Sigmoid colon (tissue), 7 donors: ENCODE data around the gene TSR3. TPM values are rescaled to one million over a fixed set of nuclear protein-coding genes. Genes with fewer than 3 reads are reported as not detected.

Experiments
- DNase-seq: peaks from one replicate; pipeline ENCODE4 v3.0.0-alpha.2; 2019
- H3K27ac ChIP-seq, 4 donors: fragments of 200-600 bp; sonication (generic); one replicate each; pipeline ENCODE4 v1.5.1; 2016 to 2019; ENCODE audit warnings: mild to moderate bottlenecking in 1 of 4
- H3K27me3 ChIP-seq, 3 donors: fragments of 200-600 bp; sonication (generic); one replicate each; pipeline ENCODE4 v1.5.1; 2019; ENCODE audit warnings: mild to moderate bottlenecking in 1 of 3
- H3K36me3 ChIP-seq, 4 donors: fragments of 200-600 bp; sonication (generic); one replicate each; pipeline ENCODE4 v1.5.1; 2016 to 2019
- H3K4me1 ChIP-seq, 4 donors: fragments of 200-600 bp; sonication (generic); one replicate each; pipeline ENCODE4 v1.5.1; 2017 to 2019
- H3K4me3 ChIP-seq, 4 donors: fragments of 200-600 bp; sonication (generic); one replicate each; pipeline ENCODE4 v1.5.1; 2017 to 2019; ENCODE audit warnings: mild to moderate bottlenecking in 2 of 4, moderate library complexity in 1 of 4
- H3K9me3 ChIP-seq, 4 donors: fragments of 200-600 bp in 3 of 4; sonication (generic) in 3 of 4; one replicate each; pipeline versions ENCODE4 v1.5.1 to v1.6.1; 2013 to 2019
- CTCF ChIP-seq, 4 experiments: fragments of 450-650 bp in 3 of 4; fragments of 200-600 bp in 1 of 4; IDR thresholded peaks; one replicate each; pipeline ENCODE4 v1.5.1; 2016 to 2019; ENCODE audit warnings: antibody characterized with exemption in 4 of 4, mild to moderate bottlenecking in 3 of 4, moderate library complexity in 2 of 4
- EP300 ChIP-seq, 4 donors: sonication (generic); formaldehyde crosslinking; IDR thresholded peaks; one replicate each; pipeline ENCODE4 v1.6.1; 2017; ENCODE audit warnings: antibody characterized with exemption in 4 of 4
- POLR2A ChIP-seq, 2 donors: fragments of 450-650 bp; IDR thresholded peaks; one replicate each; pipeline ENCODE4 v1.6.1; 2016; ENCODE audit warnings: antibody characterized with exemption in 2 of 2, mild to moderate bottlenecking in 2 of 2, moderate library complexity in 2 of 2
- POLR2AphosphoS5 ChIP-seq, 4 donors: sonication (generic); formaldehyde crosslinking; IDR thresholded peaks; one replicate each; pipeline ENCODE4 v1.6.1; 2017; ENCODE audit warnings: antibody characterized with exemption in 4 of 4
- WGBS, 2 donors: extraction: QIAGEN DNeasy Blood & Tissue Kit; methylation state at CpG; one replicate each; pipeline ENCODE4 v1.1.7; 2013; 5-methylcytosine and 5-hydroxymethylcytosine counted together
- intact Hi-C: fragments of 100-400 bp; cut with DNase I; formaldehyde crosslinking; loops from one replicate; pipeline ENCODE4 v1.15.1; 2023
- polyA plus RNA-seq, 3 donors: library from polyadenylated mRNA; stranded (reverse); fragments of 200-250 nt; gene quantifications; one replicate each; pipeline ENCODE4 v1.2.3, GENCODE V29; 2013
- total RNA-seq, 4 donors: library from RNA; depleted of rRNA; stranded (reverse); fragments of >200 nt; gene quantifications; one replicate each; pipeline ENCODE4 v1.1.0, GENCODE V29; 2016
- donor health status: healthy with polysubstance abuse.
- donor health status: Bipolar disorder and iron deficiency.
- donor health status: healthy.

Gene TSR3
- total and polyA plus RNA-seq, 7 donors = 59.0 to 107 (median 83.4) TPM

- TF ChIP-seq EP300 (IDR thresholded peaks at IDR 0.05) (no peak), POLR2AphosphoS5 (IDR thresholded peaks at IDR 0.05) (no peak), POLR2A (IDR thresholded peaks at IDR 0.05) (no peak), CTCF (IDR thresholded peaks at IDR 0.05) (no peak)
These were observed 41.1 kb upstream of the TSR3 start for GRCh38 chr16:1392826-1393225.

GRCh38 chr16:1390239-1390779, 38.6 kb upstream of the TSR3 start:
- no peak for TF ChIP-seq CTCF (IDR thresholded peaks at IDR 0.05)
- TF ChIP-seq POLR2A (IDR thresholded peaks at IDR 0.05) = no peak
- no peak for TF ChIP-seq POLR2AphosphoS5 (IDR thresholded peaks at IDR 0.05)
- TF ChIP-seq EP300 (IDR thresholded peaks at IDR 0.05) = no peak
- Histone ChIP-seq H3K36me3 (peaks cover 42 to 75% (median 45%) of the 10 kb centered on the region in 4 donors), H3K4me3 (no peak overlapping the region), H3K27me3 (no peaks in the 10 kb centered on the region), H3K27ac (no peak overlapping the region), H3K4me1 (no peaks in the 10 kb centered on the region), H3K9me3 (no peaks in the 10 kb centered on the region)
- WGBS, 2 donors = 64 to 88% methylated on average over 28 of the region's 28 CpGs
- DNase-seq = no peak
- intact Hi-C loops = no loop called here

More at GRCh38 chr16:1392826-1393225, 41.1 kb upstream of the TSR3 start:
- WGBS, 2 donors = 95 to 96% methylated on average over 17 of the region's 17 CpGs
- Histone ChIP-seq H3K27me3 (no peaks in the 10 kb centered on the region), H3K27ac (no peak overlapping the region), H3K9me3 (no peaks in the 10 kb centered on the region), H3K4me1 (no peaks in the 10 kb centered on the region), H3K36me3 (peaks cover 42 to 93% (median 45%) of the 10 kb centered on the region in 4 donors), H3K4me3 (no peak overlapping the region)
- intact Hi-C loops = no loop called here
- no peak for DNase-seq

GRCh38 chr16:1389762-1390161, 38.1 kb upstream of the TSR3 start:
- no peak overlapping the region for H3K27ac ChIP-seq
- 92 to 96% methylated on average over 7 of the region's 7 CpGs for WGBS, 2 donors
- TF ChIP-seq POLR2A (IDR thresholded peaks at IDR 0.05) = no peak
- no peak for TF ChIP-seq CTCF (IDR thresholded peaks at IDR 0.05)
- H3K4me3 ChIP-seq = no peak overlapping the region
- H3K27me3 ChIP-seq = no peaks in the 10 kb centered on the region
- H3K4me1 ChIP-seq = no peaks in the 10 kb centered on the region
- H3K36me3 ChIP-seq = peaks cover 42 to 75% (median 50%) of the 10 kb centered on the region in 4 donors
- H3K9me3 ChIP-seq = no peaks in the 10 kb centered on the region
- DNase-seq = no peak
- intact Hi-C loops = no loop called here

GRCh38 chr16:1387331-1387730, 35.7 kb upstream of the TSR3 start:
- Histone ChIP-seq H3K27ac (no peak overlapping the region), H3K9me3 (no peaks in the 10 kb centered on the region), H3K4me3 (no peak overlapping the region), H3K36me3 (peaks cover 27 to 70% (median 48%) of the 10 kb centered on the region in 4 donors), H3K4me1 (no peaks in the 10 kb centered on the region), H3K27me3 (no peaks in the 10 kb centered on the region)
- WGBS, 2 donors = 93 to 94% methylated on average over 16 of the region's 16 CpGs
- intact Hi-C loops = no loop called here
- no peak for DNase-seq
- TF ChIP-seq EP300 (IDR thresholded peaks at IDR 0.05) (no peak), CTCF (IDR thresholded peaks at IDR 0.05) (no peak), POLR2A (IDR thresholded peaks at IDR 0.05) (no peak), POLR2AphosphoS5 (IDR thresholded peaks at IDR 0.05) (no peak)

- WGBS, 2 donors = 97% methylated on average over 39 of the region's 39 CpGs
- H3K36me3 ChIP-seq = peaks cover 19 to 68% (median 40%) of the 10 kb centered on the region in 4 donors
These were observed 33.6 kb upstream of the TSR3 start for GRCh38 chr16:1385232-1385631.

More at GRCh38 chr16:1385232-1385631, 33.6 kb upstream of the TSR3 start:
- DNase-seq = no peak
- TF ChIP-seq EP300 (IDR thresholded peaks at IDR 0.05) (no peak), POLR2A (IDR thresholded peaks at IDR 0.05) (no peak), POLR2AphosphoS5 (IDR thresholded peaks at IDR 0.05) (no peak), CTCF (IDR thresholded peaks at IDR 0.05) (no peak)
- H3K27ac ChIP-seq = no peak overlapping the region
- no peaks in the 10 kb centered on the region for H3K9me3 ChIP-seq
- intact Hi-C loops = no loop called here
- no peaks in the 10 kb centered on the region for H3K27me3 ChIP-seq
- H3K4me1 ChIP-seq = no peaks in the 10 kb centered on the region
- H3K4me3 ChIP-seq = no peak overlapping the region
